A673 (cell line): Measurements from ENCODE around the gene PRG3. TPM values are rescaled to one million over a fixed set of nuclear protein-coding genes. Genes with fewer than 3 reads are reported as not detected.
"Not testable (repeated sequence)": the region's sequence is repeated elsewhere in the genome, so short reads cannot be mapped to it uniquely, and the experiment has no call there.

Experiments
- BruUV-seq: library from RNA; stranded (reverse); fragments of 400-500 nt; replicated peaks from 2 replicates; lab custom pipeline; 2021; lab: Mats Ljungman, UMichigan
- CTCF ChIA-PET: fragments of 300-600 bp; sonication (Branson Sonifier 250); formaldehyde crosslinking; loops from one replicate; lab custom pipeline; 2022; ENCODE audit warnings: antibody characterized with exemption; lab: Charles Lee
- POLR2A ChIA-PET: fragments of 300-600 bp; sonication (Branson Sonifier 250); formaldehyde crosslinking; loops from one replicate; lab custom pipeline; 2022; ENCODE audit warnings: antibody characterized with exemption; ENCODE audit not compliant: low non-redundant PET; lab: Charles Lee
- DNase-seq: peaks from one replicate; pipeline ENCODE4 v3.0.0-alpha.2; 2015; ENCODE audit warnings: low spot score
- H3K27ac ChIP-seq: fragments of 200-600 bp; sonication (generic); 2 replicates; pipeline ENCODE4 v1.5.1; 2016; ENCODE audit warnings: mixed run types, low read depth, mild to moderate bottlenecking, mixed read lengths, antibody characterized with exemption, low read length; ENCODE audit not compliant: poor library complexity, severe bottlenecking
- H3K27me3 ChIP-seq: fragments of 200-600 bp; sonication (generic); replicated peaks from 2 replicates; pipeline ENCODE4 v1.6.1; 2017; ENCODE audit warnings: mixed run types, low read depth, mild to moderate bottlenecking, mixed read lengths, antibody characterized with exemption, low read length; ENCODE audit not compliant: insufficient read depth, poor library complexity
- H3K36me3 ChIP-seq: fragments of 200-600 bp; sonication (generic); 2 replicates; pipeline ENCODE4 v1.6.1; 2016; ENCODE audit warnings: mixed run types, mild to moderate bottlenecking, mixed read lengths, antibody characterized with exemption, low read length; ENCODE audit not compliant: insufficient read depth, poor library complexity, severe bottlenecking
- H3K4me1 ChIP-seq: fragments of 200-600 bp; sonication (generic); 2 replicates; pipeline ENCODE4 v1.6.1; 2017; ENCODE audit warnings: mixed run types, mild to moderate bottlenecking, mixed read lengths, antibody characterized with exemption, low read length; ENCODE audit not compliant: insufficient read depth, poor library complexity, severe bottlenecking
- H3K4me3 ChIP-seq: fragments of 200-600 bp; sonication (generic); 2 replicates; pipeline ENCODE4 v1.5.1; 2016; ENCODE audit warnings: low read depth, mixed run types, mild to moderate bottlenecking, mixed read lengths, low read length; ENCODE audit not compliant: poor library complexity, severe bottlenecking
- H3K9me3 ChIP-seq: fragments of 200-600 bp; sonication (generic); 2 replicates; pipeline ENCODE4 v1.6.1; 2016; ENCODE audit warnings: mixed run types, low read depth, mild to moderate bottlenecking, mixed read lengths, antibody characterized with exemption, low read length; ENCODE audit not compliant: poor library complexity, severe bottlenecking
- CTCF ChIP-seq: fragments of 300-800, 200-600 bp; sonication (generic); conservative IDR thresholded peaks from 2 replicates; pipeline ENCODE4 v1.5.1; 2017; ENCODE audit warnings: low read depth, mild to moderate bottlenecking, antibody characterized with exemption, low read length, moderate library complexity, mixed read lengths
- EZH2 ChIP-seq: fragments of 200-600 bp; sonication (generic); IDR thresholded peaks from 2 replicates; pipeline ENCODE4 v1.6.1; 2017; ENCODE audit warnings: borderline replicate concordance, low read depth, mild to moderate bottlenecking, mixed read lengths, antibody characterized with exemption, low read length; ENCODE audit not compliant: poor library complexity, severe bottlenecking
- intact Hi-C: fragments of 100-400 bp; cut with micrococcal nuclease; formaldehyde crosslinking; loops from one replicate; pipeline ENCODE4 v1.10.0; 2022; ENCODE audit not compliant: unreplicated experiment
- total RNA-seq: library from RNA; stranded (reverse); gene quantifications from 2 replicates; pipeline ENCODE4 v1.2.3, GENCODE V29; 2021

Gene PRG3
- total RNA-seq, 1 experiment from 2014 or later = not detected

- no TSS peak for BruUV-seq
- intact Hi-C loops = no loop called here
- H3K4me1 ChIP-seq = no peaks in the 10 kb centered on the region
- no peak overlapping the region for H3K4me3 ChIP-seq
- no peak overlapping the region for H3K27ac ChIP-seq
- no peaks in the 10 kb centered on the region for H3K9me3 ChIP-seq
- no peak for DNase-seq
- peaks cover 3% of the 10 kb centered on the region for H3K27me3 ChIP-seq
- ChIA-PET CTCF (interaction anchor here (1.3 kb wide), 1 partner anchor 16 kb away, joined by 4 read pairs; no protein-coding TSS in a partner anchor), POLR2A (no interaction called here)
- no peaks in the 10 kb centered on the region for H3K36me3 ChIP-seq
- TF ChIP-seq EZH2 = no peak
- no peak for TF ChIP-seq CTCF
Observed at GRCh38 chr11:57361926-57362325, 19.0 kb downstream of the PRG3 start.

- H3K27ac ChIP-seq, DNase-seq, H3K9me3 ChIP-seq, H3K36me3 ChIP-seq, H3K4me1 ChIP-seq, BruUV-seq, intact Hi-C loops, H3K27me3 ChIP-seq, H3K4me3 ChIP-seq, POLR2A ChIA-PET: not testable (repeated sequence)
- CTCF ChIA-PET = interaction anchor here (1.3 kb wide), 1 partner anchor 16 kb away, joined by 4 read pairs; no protein-coding TSS in a partner anchor
Observed at GRCh38 chr11:57361420-57361819, 19.5 kb downstream of the PRG3 start.

- Histone ChIP-seq H3K27ac (no peak overlapping the region), H3K9me3 (no peaks in the 10 kb centered on the region), H3K27me3 (peaks cover 3% of the 10 kb centered on the region), H3K4me1 (no peaks in the 10 kb centered on the region), H3K36me3 (no peaks in the 10 kb centered on the region), H3K4me3 (no peak overlapping the region)
- TF ChIP-seq EZH2 = no peak
- no peak for TF ChIP-seq CTCF
- no TSS peak for BruUV-seq
- intact Hi-C loops = no loop called here
- POLR2A ChIA-PET = no interaction called here
- CTCF ChIA-PET = interaction anchor here (0.6 kb wide), 1 partner anchor 11 kb away, joined by 8 read pairs; no protein-coding TSS in a partner anchor
- no peak for DNase-seq
Observed at GRCh38 chr11:57360991-57361390, 20.0 kb downstream of the PRG3 start.
